OCI-LY3 (cell line): ENCODE measurements around the gene GABARAP.

Experiments
- EZH2phosphoT487 ChIP-seq: fragments of 200-600 bp; shearing (Covaris generic); IDR thresholded peaks from 2 replicates; pipeline ENCODE4 v1.6.1; 2018; ENCODE audit warnings: antibody characterized with exemption, mixed run types, low read depth
- TF ChIP-seq, protein P1 (sequence below): fragments of 200-600, 300-600 bp; sonication (generic); IDR thresholded peaks from 2 replicates; pipeline ENCODE4 v1.5.1; 2014; ENCODE audit warnings: antibody characterized with exemption, low read length, low read depth

DNA sequence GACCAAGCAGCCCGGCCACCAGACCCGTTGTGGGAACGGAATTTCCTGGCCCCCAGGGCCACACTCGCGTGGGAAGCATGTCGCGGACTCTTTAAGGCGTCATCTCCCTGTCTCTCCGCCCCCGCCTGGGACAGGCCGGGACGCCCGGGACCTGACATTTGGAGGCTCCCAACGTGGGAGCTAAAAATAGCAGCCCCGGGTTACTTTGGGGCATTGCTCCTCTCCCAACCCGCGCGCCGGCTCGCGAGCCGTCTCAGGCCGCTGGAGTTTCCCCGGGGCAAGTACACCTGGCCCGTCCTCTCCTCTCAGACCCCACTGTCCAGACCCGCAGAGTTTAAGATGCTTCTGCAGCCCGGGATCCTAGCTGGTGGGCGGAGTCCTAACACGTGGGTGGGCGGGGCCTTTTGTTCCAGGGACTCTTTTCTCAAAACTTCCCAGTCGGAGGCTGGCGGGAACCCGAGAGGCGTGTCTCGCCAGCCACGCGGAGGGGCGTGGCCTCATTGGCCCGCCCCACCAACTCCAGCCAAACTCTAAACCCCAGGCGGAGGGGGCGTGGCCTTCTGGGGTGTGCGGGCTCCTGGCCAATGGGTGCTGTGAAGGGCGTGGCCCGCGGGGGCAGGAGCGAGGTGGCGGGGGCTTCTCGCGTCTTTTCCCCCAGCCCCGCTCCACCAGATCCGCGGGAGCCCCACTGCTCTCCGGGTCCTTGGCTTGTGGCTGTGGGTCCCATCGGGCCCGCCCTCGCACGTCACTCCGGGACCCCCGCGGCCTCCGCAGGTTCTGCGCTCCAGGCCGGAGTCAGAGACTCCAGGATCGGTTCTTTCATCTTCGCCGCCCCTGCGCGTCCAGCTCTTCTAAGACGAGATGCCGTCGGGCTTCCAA, 39.1 kb upstream of the GABARAP start, which contains the start of gene SLC2A4:
- TF ChIP-seq, protein P1, sequence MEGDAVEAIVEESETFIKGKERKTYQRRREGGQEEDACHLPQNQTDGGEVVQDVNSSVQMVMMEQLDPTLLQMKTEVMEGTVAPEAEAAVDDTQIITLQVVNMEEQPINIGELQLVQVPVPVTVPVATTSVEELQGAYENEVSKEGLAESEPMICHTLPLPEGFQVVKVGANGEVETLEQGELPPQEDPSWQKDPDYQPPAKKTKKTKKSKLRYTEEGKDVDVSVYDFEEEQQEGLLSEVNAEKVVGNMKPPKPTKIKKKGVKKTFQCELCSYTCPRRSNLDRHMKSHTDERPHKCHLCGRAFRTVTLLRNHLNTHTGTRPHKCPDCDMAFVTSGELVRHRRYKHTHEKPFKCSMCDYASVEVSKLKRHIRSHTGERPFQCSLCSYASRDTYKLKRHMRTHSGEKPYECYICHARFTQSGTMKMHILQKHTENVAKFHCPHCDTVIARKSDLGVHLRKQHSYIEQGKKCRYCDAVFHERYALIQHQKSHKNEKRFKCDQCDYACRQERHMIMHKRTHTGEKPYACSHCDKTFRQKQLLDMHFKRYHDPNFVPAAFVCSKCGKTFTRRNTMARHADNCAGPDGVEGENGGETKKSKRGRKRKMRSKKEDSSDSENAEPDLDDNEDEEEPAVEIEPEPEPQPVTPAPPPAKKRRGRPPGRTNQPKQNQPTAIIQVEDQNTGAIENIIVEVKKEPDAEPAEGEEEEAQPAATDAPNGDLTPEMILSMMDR: no peak
- no peak for TF ChIP-seq EZH2phosphoT487
